Heart left ventricle (tissue), 16 donors: ENCODE data around the gene UBE2E2. TPM values are rescaled to one million over a fixed set of nuclear protein-coding genes. Genes with fewer than 3 reads are reported as not detected.

Experiments used
- ATAC-seq, 4 donors: fragments of 200-7000 bp; cut with Tn5 transposase; one replicate each; pipeline ENCODE4 v1.9.1; 2020 to 2022; ENCODE audit warnings: moderate library complexity in 4 of 4, mild to moderate bottlenecking in 3 of 4, moderate number of reproducible peaks in 1 of 4
- DNase-seq, 5 donors: peaks; one replicate each; pipeline ENCODE4 v3.0.0-alpha.2; 2020
- H3K27ac ChIP-seq, 12 donors: fragments of 200-600 bp; sonication (generic) in 4 of 12; one replicate each; pipeline versions ENCODE4 v1.5.0 to v1.8.0; 2016 to 2022; ENCODE audit warnings: mild to moderate bottlenecking in 2 of 12
- H3K27me3 ChIP-seq, 9 donors: fragments of 200-600 bp; sonication (generic) in 2 of 9; one replicate each; pipeline versions ENCODE4 v1.5.1 to v1.8.0; 2016 to 2022; ENCODE audit warnings: mild to moderate bottlenecking in 3 of 9
- H3K36me3 ChIP-seq, 9 donors: fragments of 200-600 bp; sonication (generic) in 2 of 9; one replicate each; pipeline versions ENCODE4 v1.5.0 to v1.8.0; 2018 to 2022; ENCODE audit warnings: mild to moderate bottlenecking in 2 of 9
- H3K4me1 ChIP-seq, 12 donors: fragments of 200-600 bp; sonication (generic) in 4 of 12; one replicate each; pipeline versions ENCODE4 v1.5.0 to v1.8.0; 2016 to 2022; ENCODE audit warnings: mild to moderate bottlenecking in 3 of 12
- H3K4me3 ChIP-seq, 12 donors: fragments of 200-600 bp; sonication (generic) in 4 of 12; one replicate each; pipeline versions ENCODE4 v1.5.0 to v1.8.0; 2017 to 2022; ENCODE audit warnings: mild to moderate bottlenecking in 9 of 12, moderate library complexity in 4 of 12
- H3K9me3 ChIP-seq, 12 donors: fragments of 200-600 bp; sonication (generic) in 4 of 12; one replicate each; pipeline versions ENCODE4 v1.5.0 to v1.8.0; 2016 to 2022; ENCODE audit warnings: mild to moderate bottlenecking in 1 of 12
- POLR2A ChIP-seq, 2 donors: fragments of 450-650 bp; IDR thresholded peaks; one replicate each; pipeline ENCODE4 v1.6.1; 2017; ENCODE audit warnings: antibody characterized with exemption in 2 of 2, mild to moderate bottlenecking in 2 of 2, moderate library complexity in 2 of 2
- WGBS, 4 donors: extraction: QIAGEN DNeasy Blood & Tissue Kit in 2 of 4; methylation state at CpG; one replicate each; pipeline versions ENCODE4 v1.1.5 to v1.1.7; 2013 to 2018; 5-methylcytosine and 5-hydroxymethylcytosine counted together
- intact Hi-C, 10 donors: fragments of 100-400 bp; cut with DNase I; formaldehyde crosslinking; loops; one replicate each; pipeline versions ENCODE4 v1.11.1 to v1.14.2; 2022
- polyA plus RNA-seq, 2 donors: library from polyadenylated mRNA; stranded (reverse); fragments of 200-250 nt; gene quantifications; one replicate each; pipeline ENCODE4 v1.2.3, GENCODE V29; 2013
- total RNA-seq, 9 donors: library from RNA; depleted of rRNA in 2 of 9; stranded (reverse); fragments of >200 nt in 2 of 9; fragmentation: NEBNext Ultra II Directional in 3 of 9; extraction: Animal tissue kit (Norgen Biotek cat#: 25700) in 3 of 9; gene quantifications; one replicate each; pipeline versions ENCODE4 v1.1.0 to v1.2.4, GENCODE V29; 2016 to 2023
- TF ChIP-seq, protein P1 (sequence below), 12 donors: fragments of 200-600 bp; sonication (generic) in 4 of 12; IDR thresholded peaks; one replicate each; pipeline versions ENCODE4 v1.5.0 to v1.8.0; 2018 to 2022; ENCODE audit warnings: antibody characterized with exemption in 12 of 12, mild to moderate bottlenecking in 5 of 12
- donor health status: ischemic (EF 13 %, LVEDD 7.1; RV severe dilation, severe dysfunction).
- donor health status: healthy with polysubstance abuse.
- donor health status: DM: no; HTN: yes; CAD: no.
- donor health status: DM: no; HTN: no; CAD: no.
- donor health status: ischemic (EF 25% LVEDD 6.9; RV normal size, moderate dysfunction).
- donor health status: ischemic (EF 25% LVEDD 5.7; RV mildly dilated, moderate dysfunction).
- donor health status: healthy.
- donor health status: DM: yes; HTN: yes; CAD: no.
- donor health status: ischemic (EF 35%, LVEDD 5.7; RV mildly dilated, moderate dysfunction).
- donor health status: nonischemic (EF 11% LVEDD 7.7; RV severe dilation, severe dysfunction).
- donor health status: DM: yes; HTN: yes; CAD: no.
- donor health status: PGD.
- donor health status: ischemic (EF 29% LVEDD 5.4; RV normal size, mild dysfunction).
- donor health status: nonischemic (EF 23%, LVEDD 6.1; RV moderate dilation, normal function).

The UBE2E2 gene
- total and polyA plus RNA-seq, 11 donors, result 21.9 to 63.9 (median 50.8) TPM

- Histone ChIP-seq H3K4me1 (peaks cover 0 to 13% (median 0%) of the 10 kb centered on the region in 12 donors), H3K27me3 (no peaks in the 10 kb centered on the region), H3K4me3 (no peak overlapping the region), H3K36me3 (no peaks in the 10 kb centered on the region), H3K27ac (no peak overlapping the region), H3K9me3 (no peaks in the 10 kb centered on the region)
- intact Hi-C loops, result no loop called here
- 93 to 100% (median 94%) methylated on average over 2 of the region's 2 CpGs for WGBS, 4 donors
- ATAC-seq (no peak), DNase-seq (no peak)
- TF ChIP-seq, protein P1, sequence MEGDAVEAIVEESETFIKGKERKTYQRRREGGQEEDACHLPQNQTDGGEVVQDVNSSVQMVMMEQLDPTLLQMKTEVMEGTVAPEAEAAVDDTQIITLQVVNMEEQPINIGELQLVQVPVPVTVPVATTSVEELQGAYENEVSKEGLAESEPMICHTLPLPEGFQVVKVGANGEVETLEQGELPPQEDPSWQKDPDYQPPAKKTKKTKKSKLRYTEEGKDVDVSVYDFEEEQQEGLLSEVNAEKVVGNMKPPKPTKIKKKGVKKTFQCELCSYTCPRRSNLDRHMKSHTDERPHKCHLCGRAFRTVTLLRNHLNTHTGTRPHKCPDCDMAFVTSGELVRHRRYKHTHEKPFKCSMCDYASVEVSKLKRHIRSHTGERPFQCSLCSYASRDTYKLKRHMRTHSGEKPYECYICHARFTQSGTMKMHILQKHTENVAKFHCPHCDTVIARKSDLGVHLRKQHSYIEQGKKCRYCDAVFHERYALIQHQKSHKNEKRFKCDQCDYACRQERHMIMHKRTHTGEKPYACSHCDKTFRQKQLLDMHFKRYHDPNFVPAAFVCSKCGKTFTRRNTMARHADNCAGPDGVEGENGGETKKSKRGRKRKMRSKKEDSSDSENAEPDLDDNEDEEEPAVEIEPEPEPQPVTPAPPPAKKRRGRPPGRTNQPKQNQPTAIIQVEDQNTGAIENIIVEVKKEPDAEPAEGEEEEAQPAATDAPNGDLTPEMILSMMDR (IDR thresholded peaks at IDR 0.05), result no peak
- TF ChIP-seq POLR2A (IDR thresholded peaks at IDR 0.05), result no peak
Measured at GRCh38 chr3:23165571-23165970, 37.6 kb upstream of the UBE2E2 start.

DNA sequence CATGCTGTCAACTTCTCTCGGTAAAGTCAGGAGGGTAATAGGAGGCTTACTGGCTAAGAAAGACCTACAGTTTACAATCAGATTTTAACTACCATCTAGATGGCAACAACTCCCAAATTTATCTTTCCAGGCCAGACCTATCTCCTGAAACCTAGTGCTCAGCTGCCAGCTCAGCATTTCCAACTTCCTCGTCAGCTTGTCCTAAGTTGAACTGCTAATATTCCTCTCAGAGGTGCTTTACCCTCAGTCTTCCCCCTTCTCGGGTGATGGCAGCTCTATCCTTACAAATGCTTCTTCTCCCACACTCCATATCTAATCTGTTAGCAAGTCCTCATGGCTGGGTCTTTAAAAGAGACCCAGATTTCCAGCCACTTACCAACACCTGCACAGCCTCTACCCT lies 36.9 kb upstream of the UBE2E2 start:
- no peak for ATAC-seq

GRCh38 chr3:23166845-23167244 lies 36.3 kb upstream of the UBE2E2 start:
- TF ChIP-seq, protein P1 (IDR thresholded peaks at IDR 0.05), result no peak
- ATAC-seq, result no peak
- Histone ChIP-seq H3K9me3 (no peaks in the 10 kb centered on the region), H3K4me1 (peaks cover 0 to 11% (median 0%) of the 10 kb centered on the region in 12 donors), H3K27me3 (no peaks in the 10 kb centered on the region), H3K36me3 (no peaks in the 10 kb centered on the region), H3K27ac (no peak overlapping the region), H3K4me3 (no peak overlapping the region)
- no peak for DNase-seq
- 93 to 100% (median 98%) methylated on average over 1 of the region's 1 CpG for WGBS, 4 donors
- intact Hi-C loops, result no loop called here

More for the DNA sequence above, 36.9 kb upstream of the UBE2E2 start:
- DNase-seq, result no peak
- Histone ChIP-seq H3K4me1 (peaks cover 0 to 11% (median 0%) of the 10 kb centered on the region in 12 donors), H3K4me3 (no peak overlapping the region), H3K27ac (no peak overlapping the region), H3K9me3 (no peaks in the 10 kb centered on the region), H3K36me3 (no peaks in the 10 kb centered on the region), H3K27me3 (no peaks in the 10 kb centered on the region)
- TF ChIP-seq, protein P1 (IDR thresholded peaks at IDR 0.05), result no peak
- no peak for TF ChIP-seq POLR2A (IDR thresholded peaks at IDR 0.05)
- WGBS, 4 donors, result 58 to 69% (median 65%) methylated on average over 3 of the region's 3 CpGs
- intact Hi-C loops, result no loop called here

GRCh38 chr3:23169551-23169950 lies 33.6 kb upstream of the UBE2E2 start:
- no peaks in the 10 kb centered on the region for H3K27me3 ChIP-seq
- ATAC-seq, result no peak
- no peaks in the 10 kb centered on the region for H3K9me3 ChIP-seq
- peaks cover 0 to 6% (median 0%) of the 10 kb centered on the region in 12 donors for H3K4me1 ChIP-seq
- H3K27ac ChIP-seq, result no peak overlapping the region
- TF ChIP-seq POLR2A (IDR thresholded peaks at IDR 0.05), result no peak
- TF ChIP-seq, protein P1 (IDR thresholded peaks at IDR 0.05), result no peak
- no peaks in the 10 kb centered on the region for H3K36me3 ChIP-seq
- H3K4me3 ChIP-seq, result no peak overlapping the region
- WGBS, 4 donors, result 70 to 85% (median 78%) methylated on average over 5 of the region's 5 CpGs
- intact Hi-C loops, result no loop called here
- no peak for DNase-seq
